Left lung (tissue), 10 donors: ENCODE measurements around the gene SHBG. TPM values are rescaled to one million over a fixed set of nuclear protein-coding genes. Genes with fewer than 3 reads are reported as not detected.

ENCODE experiments used
- ATAC-seq: fragments of 200-7000 bp; cut with Tn5 transposase; one replicate; pipeline ENCODE4 v1.9.1; 2020; ENCODE audit warnings: moderate library complexity
- DNase-seq, 4 donors: peaks; one replicate each; pipeline ENCODE4 v3.0.0-alpha.2; 2013 to 2020
- H3K27ac ChIP-seq, 2 donors: fragments of 200-600 bp; sonication (generic) in 1 of 2; one replicate each; pipeline versions ENCODE4 v1.5.0 to v1.8.0; 2020 to 2021
- H3K27me3 ChIP-seq, 2 donors: fragments of 200-600 bp; sonication (generic) in 1 of 2; one replicate each; pipeline versions ENCODE4 v1.5.0 to v1.8.0; 2020 to 2021
- H3K36me3 ChIP-seq, 2 donors: fragments of 200-600 bp; sonication (generic) in 1 of 2; one replicate each; pipeline versions ENCODE4 v1.5.0 to v1.8.0; 2020 to 2021
- H3K4me1 ChIP-seq, 2 donors: fragments of 200-600 bp; one replicate each; pipeline ENCODE4 v1.8.0; 2021
- H3K4me3 ChIP-seq, 2 donors: fragments of 200-600 bp; sonication (generic) in 1 of 2; one replicate each; pipeline versions ENCODE4 v1.5.0 to v1.8.0; 2020 to 2021; ENCODE audit warnings: mild to moderate bottlenecking in 1 of 2
- H3K9me3 ChIP-seq, 2 donors: fragments of 200-600 bp; sonication (generic) in 1 of 2; one replicate each; pipeline versions ENCODE4 v1.5.0 to v1.8.0; 2020 to 2021
- CTCF ChIP-seq, 2 donors: fragments of 200-600 bp; sonication (generic) in 1 of 2; IDR thresholded peaks; one replicate each; pipeline versions ENCODE4 v1.5.0 to v1.8.0; 2021; ENCODE audit warnings: antibody characterized with exemption in 2 of 2
- intact Hi-C, 2 donors: fragments of 100-400 bp; cut with DNase I; formaldehyde crosslinking; loops; one replicate each; pipeline versions ENCODE4 v1.11.2 to v1.14.2; 2022
- polyA plus RNA-seq, 6 donors: library from polyadenylated mRNA; unstranded; fragments of 120-200 nt; gene quantifications; one replicate each; pipeline ENCODE4 v1.2.1, GENCODE V29; 2013; ENCODE audit not compliant: insufficient read length in 6 of 6
- total RNA-seq, 2 donors: library from RNA; stranded (reverse); fragmentation: NEBNext Ultra II Directional; extraction: Animal tissue kit (Norgen Biotek cat#: 25700); gene quantifications; one replicate each; pipeline ENCODE4 v1.2.1, GENCODE V29; 2021
- donor health status: DM: no; HTN: yes; CAD: no.
- donor health status: DM: no; HTN: no; CAD: no.

Gene SHBG
- total and polyA plus RNA-seq, 8 donors: 0.50 to 2.2 (median 1.3) TPM; not detected in 1

- no peak for ATAC-seq
- H3K4me1 ChIP-seq: peaks cover 23 to 46% of the 10 kb centered on the region in 2 donors
- peak overlapping the region; percentile 67 to 84 for H3K4me3 ChIP-seq
- intact Hi-C loops: no loop called here
- no peak for TF ChIP-seq CTCF (IDR thresholded peaks at IDR 0.05)
- H3K27ac ChIP-seq: peak overlapping the region; percentile 92 to 93
- H3K36me3 ChIP-seq: peaks cover 0 to 4% of the 10 kb centered on the region in 2 donors
- DNase-seq: no peak
- H3K27me3 ChIP-seq: no peaks in the 10 kb centered on the region
- H3K9me3 ChIP-seq: no peaks in the 10 kb centered on the region
These were observed 16.0 kb upstream of the SHBG start for GRCh38 chr17:7613769-7614424.

- no peaks in the 10 kb centered on the region for H3K9me3 ChIP-seq
- TF ChIP-seq CTCF (IDR thresholded peaks at IDR 0.05): peak; percentile 36 to 73
- peak within 1 kb of the TSS; percentile 92 to 93 for H3K27ac ChIP-seq
- H3K4me1 ChIP-seq: peaks cover 23 to 40% of the 10 kb centered on the region in 2 donors
- ATAC-seq (peak; percentile 96), DNase-seq (peak; percentile 99 to 100 (median 100))
- H3K4me3 ChIP-seq: peak within 1 kb of the TSS; percentile 67 to 84
- no peaks in the 10 kb centered on the region for H3K27me3 ChIP-seq
- intact Hi-C loops: no loop called here
- peaks cover 0 to 4% of the 10 kb centered on the region in 2 donors for H3K36me3 ChIP-seq
These were observed 15.3 kb upstream of the SHBG start, which contains the start of gene FXR2 for GRCh38 chr17:7614425-7615264. Gene FXR2, minus strand, starts transcription at chr17:7614897. Its CDS starts 365 bp downstream, at chr17:7614532.

DNA sequence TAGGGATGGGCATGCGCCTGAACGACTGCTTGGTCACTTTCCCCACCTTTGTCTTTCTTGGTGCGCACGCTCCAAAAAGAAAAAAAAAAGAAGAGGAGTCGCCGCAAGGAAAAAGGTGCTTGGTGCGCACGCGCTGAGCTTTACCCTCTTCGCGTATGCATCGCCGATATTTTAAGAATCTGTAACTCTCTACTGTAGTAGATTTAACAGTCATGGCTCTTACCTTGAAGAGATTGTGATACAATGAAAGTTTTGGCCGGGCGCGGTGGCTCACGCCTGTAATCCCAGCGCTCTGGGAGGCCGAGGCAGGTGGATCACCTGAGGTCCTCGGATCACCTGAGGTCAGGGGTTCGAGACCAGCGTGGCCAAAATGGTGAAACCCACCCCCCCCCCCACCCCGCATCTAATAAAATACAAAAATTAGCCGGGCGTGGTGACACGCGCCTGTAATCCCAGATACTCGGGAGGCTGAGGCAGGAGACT lies 14.6 kb upstream of the SHBG start:
- intact Hi-C loops: no loop called here
- Histone ChIP-seq H3K4me3 (peak overlapping the region; percentile 29 to 84), H3K36me3 (peaks cover 0 to 4% of the 10 kb centered on the region in 2 donors), H3K9me3 (no peaks in the 10 kb centered on the region), H3K27ac (peak overlapping the region; percentile 83 to 92), H3K4me1 (peaks cover 20 to 39% of the 10 kb centered on the region in 2 donors), H3K27me3 (no peaks in the 10 kb centered on the region)
- DNase-seq: no peak
- no peak for ATAC-seq
- TF ChIP-seq CTCF (IDR thresholded peaks at IDR 0.05): no peak

DNA sequence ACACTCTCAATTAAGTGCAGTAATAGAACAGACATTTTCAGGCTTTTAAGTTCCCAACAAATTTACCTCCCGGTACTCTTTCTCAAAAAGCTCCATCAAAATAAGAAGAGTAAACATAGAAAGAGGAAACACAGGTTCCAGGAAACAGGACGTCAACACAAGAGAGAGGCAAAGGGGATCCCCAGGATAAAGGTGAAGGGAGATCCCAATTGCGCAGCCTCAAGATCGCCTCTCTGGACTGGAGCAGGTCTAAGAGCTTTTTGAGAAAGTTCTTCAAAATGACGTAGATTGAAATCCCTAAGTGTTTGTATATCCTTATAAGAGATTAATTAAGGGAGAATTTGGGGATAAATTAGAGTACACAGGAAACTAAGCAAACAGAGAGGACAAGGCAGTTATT lies 11.3 kb upstream of the SHBG start:
- ATAC-seq: peak; percentile 16
- no peaks in the 10 kb centered on the region for H3K27me3 ChIP-seq
- DNase-seq: peak in 1 of 4 donors; percentile 61
- peaks cover 4 to 6% of the 10 kb centered on the region in 2 donors for H3K4me1 ChIP-seq
- no peak overlapping the region for H3K27ac ChIP-seq
- no peaks in the 10 kb centered on the region for H3K36me3 ChIP-seq
- intact Hi-C loops: no loop called here
- H3K9me3 ChIP-seq: no peaks in the 10 kb centered on the region
- no peak for TF ChIP-seq CTCF (IDR thresholded peaks at IDR 0.05)
- no peak overlapping the region for H3K4me3 ChIP-seq

DNA sequence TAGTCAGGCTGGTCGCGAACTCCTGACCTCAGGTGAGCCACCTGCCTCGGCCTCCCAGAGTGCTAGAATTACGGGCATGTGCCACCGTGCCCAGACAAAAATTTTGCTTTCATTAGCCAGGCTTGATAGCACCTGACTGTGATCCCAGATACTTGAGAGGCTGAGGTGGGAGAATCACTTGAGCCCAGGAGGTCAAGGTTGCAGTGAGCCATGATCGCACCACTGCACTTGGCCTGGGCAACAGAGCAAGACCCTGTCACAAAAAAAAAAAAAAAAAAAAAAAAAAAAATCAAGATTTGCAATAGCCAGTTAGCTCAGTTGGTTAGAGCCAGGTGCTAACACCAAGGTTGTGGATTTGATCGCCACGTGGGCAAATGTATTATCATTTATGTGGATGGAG lies 9.1 kb upstream of the SHBG start:
- H3K36me3 ChIP-seq: no peaks in the 10 kb centered on the region
- DNase-seq (peak in 1 of 4 donors; percentile 7), ATAC-seq (no peak)
- no peak overlapping the region for H3K4me3 ChIP-seq
- no peak for TF ChIP-seq CTCF (IDR thresholded peaks at IDR 0.05)
- H3K9me3 ChIP-seq: no peaks in the 10 kb centered on the region
- H3K27me3 ChIP-seq: no peaks in the 10 kb centered on the region
- H3K4me1 ChIP-seq: peaks cover 0 to 2% of the 10 kb centered on the region in 2 donors
- no peak overlapping the region for H3K27ac ChIP-seq
- intact Hi-C loops: no loop called here
